H54 (cell line): Measurements from ENCODE around the gene CLDN1.

Source experiments
- DNase-seq: peaks from one replicate; pipeline ENCODE4 v3.0.0; 2011; ENCODE audit warnings: low spot score, mixed read lengths; ENCODE audit not compliant: insufficient read length
- FAIRE-seq: peaks from 3 replicates; lab custom pipeline; 2011; peaks lifted over from hg19 to GRCh38; lab: Jason Lieb, UNC
- POLR2A ChIP-seq: IDR thresholded peaks from 2 replicates; pipeline ENCODE4 v1.6.1; 2011; ENCODE audit warnings: low read depth, mild to moderate bottlenecking, low read length

The CLDN1 gene

DNA sequence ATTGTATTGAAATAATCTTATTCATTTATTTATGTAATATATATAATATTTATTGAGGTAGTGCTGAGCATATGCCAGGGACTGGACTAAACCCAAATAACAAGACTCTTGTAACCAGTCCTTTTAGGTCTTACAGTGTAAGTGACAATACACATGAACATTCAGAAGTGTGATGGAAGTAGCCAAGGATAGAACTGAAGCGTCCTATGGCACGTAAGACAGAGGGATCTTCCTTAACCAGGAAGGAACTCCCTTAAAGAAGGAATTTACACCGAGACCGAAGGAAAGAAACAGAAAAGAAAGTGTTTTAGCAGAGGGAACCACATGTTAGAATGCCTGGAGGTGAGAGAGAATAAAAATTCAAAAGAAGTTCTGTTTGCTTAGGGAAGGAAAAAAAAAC, 23.6 kb upstream of the CLDN1 start:
- FAIRE-seq: no peak
- no peak for DNase-seq
- TF ChIP-seq POLR2A: no peak

DNA sequence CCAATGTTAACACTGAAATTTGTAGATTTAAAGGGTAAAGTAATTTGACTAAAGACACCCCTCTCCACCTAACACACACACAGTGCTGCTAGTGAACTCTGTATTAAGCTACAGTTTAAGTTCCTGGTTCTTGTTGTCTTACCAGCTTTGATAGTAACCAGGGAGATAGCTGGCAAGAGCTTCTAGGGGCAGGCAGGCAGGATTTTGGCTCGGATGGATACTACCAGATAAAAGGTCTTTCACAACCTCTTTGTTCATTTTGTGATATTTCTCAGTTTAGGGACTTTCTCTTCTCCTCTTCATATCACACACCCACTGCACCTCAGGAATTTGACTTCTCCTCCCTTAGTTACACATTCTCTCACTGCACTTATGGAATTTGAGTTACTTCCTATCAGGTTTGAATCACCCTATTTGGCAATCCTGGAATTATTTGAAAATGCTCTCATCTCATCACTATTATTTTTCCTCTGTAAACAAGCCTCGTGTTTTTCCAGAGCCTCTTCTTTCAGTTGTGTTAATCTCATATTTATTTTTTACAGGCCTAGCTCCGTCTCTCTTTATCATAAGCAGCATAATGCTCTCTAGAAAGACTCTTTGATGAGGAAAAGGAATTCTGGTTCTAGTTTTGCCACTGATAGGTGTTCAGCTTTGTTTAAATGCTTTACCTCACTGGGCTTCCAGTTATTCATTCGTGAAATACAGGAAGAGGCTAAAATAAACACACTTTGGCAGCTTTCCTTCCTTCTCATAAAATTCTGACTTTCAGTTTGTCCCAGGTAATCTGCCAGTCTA, 23.0 kb upstream of the CLDN1 start:
- TF ChIP-seq POLR2A: no peak
- FAIRE-seq (peak; percentile 99), DNase-seq (no peak)

GRCh38 chr3:190340071-190340470, 17.8 kb upstream of the CLDN1 start:
- no peak for DNase-seq
- TF ChIP-seq POLR2A: no peak
- FAIRE-seq: no peak

- no peak for DNase-seq
Measured at GRCh38 chr3:190339130-190339529, 16.9 kb upstream of the CLDN1 start.

DNA sequence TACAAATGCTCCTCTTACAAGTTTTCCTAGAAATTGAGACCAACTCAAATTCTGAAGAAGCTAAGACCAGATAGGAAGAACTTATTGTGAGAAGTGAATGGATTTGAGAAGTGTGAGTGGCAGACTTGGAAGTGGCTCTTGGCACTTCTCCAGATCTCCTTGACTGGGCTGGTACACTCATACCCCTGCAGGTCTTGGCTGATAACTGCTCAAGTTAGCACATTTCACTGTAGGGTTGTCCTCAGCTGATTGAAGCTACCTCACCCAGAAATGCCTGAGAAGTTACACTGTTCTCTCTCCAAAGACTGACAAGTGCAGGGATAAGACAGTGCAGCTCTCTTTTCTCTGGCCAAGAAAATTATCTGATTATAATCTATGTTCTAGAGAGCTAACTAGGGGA, 16.5 kb upstream of the CLDN1 start:
- DNase-seq (no peak), FAIRE-seq (peak; percentile 64)
- no peak for TF ChIP-seq POLR2A

More at GRCh38 chr3:190339130-190339529, 16.9 kb upstream of the CLDN1 start:
- FAIRE-seq: peak; percentile 81
- TF ChIP-seq POLR2A: no peak

DNA sequence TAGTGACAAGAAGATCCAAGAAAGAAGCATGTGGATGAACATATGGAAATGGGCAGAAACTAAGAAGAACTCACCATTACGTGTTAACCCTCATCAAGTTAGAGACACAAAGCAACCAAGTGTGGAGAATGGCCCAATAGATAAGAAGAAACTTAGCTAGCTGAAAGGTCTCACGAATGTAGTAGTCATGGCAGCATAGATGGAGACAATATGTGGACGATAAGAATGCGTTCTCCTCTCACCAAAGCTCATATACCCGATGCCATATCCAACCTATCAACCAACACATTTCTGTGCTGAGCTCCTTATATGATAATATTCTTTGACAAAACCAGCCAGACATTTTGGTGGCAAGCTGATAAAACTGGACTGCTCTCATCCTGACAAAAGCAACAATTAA, 15.1 kb upstream of the CLDN1 start:
- DNase-seq (no peak), FAIRE-seq (no peak)
- TF ChIP-seq POLR2A: no peak

DNA sequence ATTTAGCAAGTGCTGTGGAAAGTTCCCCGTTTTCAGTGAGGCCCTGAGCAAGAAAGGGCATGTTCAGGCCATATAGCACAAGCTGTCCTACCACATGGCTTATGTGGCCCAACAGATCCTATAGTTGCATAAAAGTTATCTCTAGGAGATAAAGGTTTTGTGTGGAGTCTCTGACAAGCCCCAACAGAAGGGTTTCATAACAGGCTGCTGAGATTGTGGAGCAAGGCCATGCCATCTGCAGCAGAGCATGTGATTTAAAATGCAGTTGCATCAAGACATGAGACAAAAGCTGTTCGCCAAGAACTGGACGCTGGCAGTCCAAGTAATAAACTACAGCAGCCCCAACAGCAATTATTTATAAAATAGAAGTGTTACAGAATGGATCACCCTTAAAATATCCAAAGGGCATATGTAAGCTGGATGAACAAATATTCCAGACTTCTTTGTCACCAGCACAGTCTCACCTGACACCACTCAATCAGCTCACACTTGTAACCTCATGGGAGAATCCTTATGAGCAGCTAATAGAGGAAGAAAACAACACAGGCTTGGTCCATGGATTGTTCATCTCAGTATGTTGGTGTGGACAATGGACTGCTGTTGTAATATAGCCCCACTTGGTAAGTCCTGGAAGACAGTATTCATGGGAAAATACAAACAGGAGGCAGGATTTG, 14.4 kb upstream of the CLDN1 start:
- TF ChIP-seq POLR2A: no peak
- no peak for DNase-seq
- no peak for FAIRE-seq

DNA sequence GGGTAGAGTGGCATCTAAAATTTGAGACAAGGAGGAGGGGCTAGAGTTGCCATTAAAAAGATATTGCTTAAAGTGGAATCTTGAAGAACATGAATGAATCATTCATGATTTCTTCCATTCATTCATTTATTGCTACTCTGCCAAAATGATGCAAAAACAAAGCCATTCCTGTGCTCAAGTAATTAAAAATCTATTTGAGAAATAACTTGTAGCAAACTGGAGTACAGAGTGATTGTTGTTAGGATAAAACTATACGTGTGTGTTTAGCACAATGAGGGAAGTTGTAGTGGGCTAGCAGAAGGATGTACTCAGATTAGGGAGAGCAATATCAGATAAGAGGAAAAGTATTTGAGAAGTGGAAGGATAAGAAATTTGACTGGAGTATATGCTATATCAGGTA, 11.7 kb upstream of the CLDN1 start:
- DNase-seq: no peak
- FAIRE-seq: peak; percentile 71
- no peak for TF ChIP-seq POLR2A

DNA sequence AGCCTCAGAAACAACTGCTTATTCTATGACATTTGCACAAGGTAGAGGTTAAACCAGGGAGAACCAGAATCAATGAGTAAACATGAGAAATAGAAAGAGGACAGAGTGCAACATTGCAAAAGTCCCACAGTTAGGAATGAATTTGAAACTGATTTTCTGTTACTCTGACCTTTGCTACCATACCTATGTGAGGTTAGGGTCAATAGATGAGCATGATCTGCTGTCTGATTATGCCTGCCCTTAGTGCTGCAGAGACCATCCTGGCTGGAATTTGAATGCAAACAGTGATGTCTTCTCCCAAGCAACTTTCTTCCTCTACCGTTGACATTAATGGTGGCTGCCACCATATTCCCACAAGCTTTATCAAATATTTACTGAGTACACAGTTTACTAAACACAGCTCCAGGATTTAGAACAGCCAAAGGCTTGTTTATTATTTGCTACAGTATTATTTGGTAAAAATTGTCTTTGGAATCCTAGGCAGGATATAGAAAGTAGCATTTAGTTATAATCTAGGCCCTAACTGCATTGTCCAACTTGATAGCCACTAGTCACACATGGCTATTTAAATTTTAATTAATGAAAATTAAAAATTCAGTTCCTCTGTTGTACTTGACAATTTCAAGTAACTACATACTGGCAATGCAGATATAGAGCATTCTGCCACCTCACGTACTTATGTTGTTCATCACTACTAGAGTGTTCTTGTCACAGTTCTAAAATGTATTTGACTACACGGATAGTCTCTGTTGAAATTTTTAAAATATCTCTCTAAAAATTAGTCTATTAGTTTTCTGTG, 8.9 kb upstream of the CLDN1 start:
- DNase-seq (no peak), FAIRE-seq (peak; percentile 57)
- TF ChIP-seq POLR2A: no peak

- no peak for DNase-seq
- no peak for TF ChIP-seq POLR2A
- FAIRE-seq: no peak
Measured at GRCh38 chr3:190326930-190327329, 4.7 kb upstream of the CLDN1 start.

- TF ChIP-seq POLR2A: no peak
- DNase-seq (no peak), FAIRE-seq (no peak)
Measured at GRCh38 chr3:190326361-190326760, 4.1 kb upstream of the CLDN1 start.

GRCh38 chr3:190325923-190326322, 3.7 kb upstream of the CLDN1 start:
- FAIRE-seq: peak; percentile 30
- DNase-seq: no peak
- TF ChIP-seq POLR2A: no peak

DNA sequence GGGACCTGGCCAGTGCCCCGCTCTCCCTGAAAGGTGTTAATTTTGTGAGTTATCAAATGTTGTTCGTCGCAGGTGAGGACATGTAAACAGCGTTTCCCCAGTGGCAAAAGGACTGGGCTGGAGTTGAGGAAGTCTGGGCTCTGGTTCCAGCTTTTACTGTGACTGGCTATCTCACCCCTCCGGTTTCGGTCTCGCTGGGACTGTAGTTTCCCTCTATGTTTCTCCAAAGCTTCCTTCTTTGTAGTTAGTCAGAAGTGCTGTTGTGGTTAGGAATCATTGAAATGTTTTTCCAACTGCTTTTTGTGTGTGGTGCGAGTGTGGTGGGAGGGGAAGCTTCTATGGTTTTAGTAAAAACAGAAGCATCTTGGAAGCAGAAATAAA, 990 bp upstream of the CLDN1 start:
- DNase-seq: no peak
- no peak for TF ChIP-seq POLR2A
- no peak for FAIRE-seq

DNA sequence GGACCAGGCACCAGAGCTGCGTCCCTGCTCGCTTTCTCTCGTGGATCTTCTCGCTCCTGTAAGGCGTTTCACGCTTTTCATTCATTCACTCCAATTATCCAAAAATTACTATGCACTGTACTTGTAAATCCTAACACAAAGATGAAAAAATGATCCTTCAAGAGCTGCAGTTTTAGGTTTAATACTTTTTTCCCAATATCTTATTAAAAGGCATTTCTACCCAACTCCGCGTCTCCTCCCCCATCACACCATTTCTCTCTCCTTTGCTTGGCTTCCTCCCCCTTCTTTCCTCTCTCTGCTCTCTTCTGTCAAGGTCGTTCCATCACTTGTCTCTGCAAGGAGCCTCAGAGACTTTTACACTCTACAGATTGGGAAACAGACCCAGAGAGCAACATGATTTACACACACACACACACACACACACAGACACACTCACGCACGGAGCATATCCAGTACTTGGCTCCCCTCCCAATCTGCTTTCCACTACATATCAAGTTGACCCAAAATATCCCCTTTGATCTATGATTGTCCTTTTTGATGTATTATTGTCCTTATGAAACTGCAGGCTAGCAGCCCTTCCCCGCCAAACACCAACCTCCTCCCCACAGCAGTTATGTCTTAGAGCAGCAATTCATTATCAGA, 479 bp upstream of the CLDN1 start:
- no peak for DNase-seq

More for the DNA sequence above, 479 bp upstream of the CLDN1 start:
- peak; percentile 38 for FAIRE-seq
- TF ChIP-seq POLR2A: no peak
